ENCODE results near the gene ANKRD35. TPM values are rescaled to one million over a fixed set of nuclear protein-coding genes. Genes with fewer than 3 reads are reported as not detected.

The ANKRD35 gene
- total RNA-seq, 1 experiment from 2014 or later, result 0.34 TPM

DNA sequence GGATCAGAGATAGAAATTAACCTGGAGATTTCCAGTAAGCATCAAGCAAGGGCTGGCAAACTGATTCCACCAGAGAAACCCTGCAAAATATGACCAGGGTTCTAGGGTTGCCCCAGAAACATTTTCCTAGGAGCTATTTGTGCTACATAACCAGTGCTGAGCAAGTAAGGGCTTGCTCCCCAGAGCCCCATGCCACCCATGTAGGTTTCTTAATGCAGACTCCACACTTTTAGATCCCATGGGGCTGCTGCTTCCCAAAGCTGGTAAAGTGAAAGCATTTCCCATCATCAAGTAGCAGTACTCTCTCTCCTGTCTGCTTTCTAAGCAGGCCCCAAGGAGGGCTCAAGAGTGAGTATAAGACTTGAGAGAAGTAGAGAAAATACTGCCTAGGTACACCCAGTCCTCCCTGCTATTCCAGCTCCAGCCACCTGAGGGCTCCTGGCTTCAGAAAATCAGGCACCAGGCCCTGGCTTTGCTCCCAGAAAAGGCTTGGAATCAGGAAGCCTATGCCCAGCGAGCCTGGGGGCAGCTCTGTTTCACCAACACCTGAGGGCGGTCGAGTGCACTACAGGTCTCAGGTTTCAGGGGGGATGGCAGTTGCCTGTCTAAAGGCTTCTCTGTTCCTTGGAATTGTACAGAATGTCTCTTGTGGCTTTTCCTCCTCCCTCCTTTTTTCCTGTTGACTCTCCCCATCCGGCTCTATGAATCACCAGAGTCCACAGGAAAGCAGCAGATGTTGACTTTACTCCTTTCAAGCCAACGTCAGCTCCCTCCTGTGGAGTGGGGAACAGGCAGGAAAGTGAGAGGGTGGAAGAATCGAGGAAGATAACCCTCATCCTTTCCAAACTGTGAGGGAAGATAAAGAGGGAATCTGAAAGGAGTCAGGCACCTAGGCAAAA, 6.2 kb upstream of the ANKRD35 start:
- Mint-ChIP-seq H3K4me1 (ENCODE audit: low read depth, unreplicated experiment) (peaks cover 7% of the 10 kb centered on the region), H3K4me3 (ENCODE audit: unreplicated experiment) (peak overlapping the region; percentile 66), H3K9me3 (ENCODE audit: unreplicated experiment) (no peaks in the 10 kb centered on the region), H3K27ac (ENCODE audit: unreplicated experiment) (peak overlapping the region; percentile 84), H3K36me3 (ENCODE audit: insufficient read depth, unreplicated experiment) (no peaks in the 10 kb centered on the region), H3K27me3 (ENCODE audit: insufficient read depth, unreplicated experiment) (no peaks in the 10 kb centered on the region)
- H3K36me3 ChIP-seq (ENCODE audit: control insufficient read depth, insufficient read depth, low read length), result no peaks in the 10 kb centered on the region
- no peak overlapping the region for H3K4me3 ChIP-seq (ENCODE audit: low read depth, low read length)
- ChIA-PET POLR2A (interaction anchor here (0.5 to 1.1 kb wide), 8 partner anchors 32 to 161 kb away, joined by 3 to 12 read pairs (median 4); partner anchors contain the start of genes ANKRD34A, LIX1L, POLR3GL and RBM8A), CTCF (interaction anchor here (0.6 to 2.3 kb wide), 24 partner anchors 10 to 144 kb away, joined by 3 to 32 read pairs (median 4); partner anchors contain the start of genes ANKRD34A, ITGA10, LIX1L and NUDT17)
- intact Hi-C loops (cut with micrococcal nuclease; ENCODE audit: unreplicated experiment), result loop anchor here (1.0 to 5.0 kb wide), 8 partner anchors 12 to 145 kb away; partner anchors contain the start of genes ITGA10 and RBM8A
- H3K27me3 ChIP-seq (replicated peaks; ENCODE audit: control insufficient read depth, insufficient read depth, low read length), result no peaks in the 10 kb centered on the region
- H3K4me1 ChIP-seq, result peaks cover 8% of the 10 kb centered on the region
- DNase-seq, result peak; percentile 95 to 97
- H3K9me3 ChIP-seq, result no peaks in the 10 kb centered on the region
- TF ChIP-seq, protein P1, sequence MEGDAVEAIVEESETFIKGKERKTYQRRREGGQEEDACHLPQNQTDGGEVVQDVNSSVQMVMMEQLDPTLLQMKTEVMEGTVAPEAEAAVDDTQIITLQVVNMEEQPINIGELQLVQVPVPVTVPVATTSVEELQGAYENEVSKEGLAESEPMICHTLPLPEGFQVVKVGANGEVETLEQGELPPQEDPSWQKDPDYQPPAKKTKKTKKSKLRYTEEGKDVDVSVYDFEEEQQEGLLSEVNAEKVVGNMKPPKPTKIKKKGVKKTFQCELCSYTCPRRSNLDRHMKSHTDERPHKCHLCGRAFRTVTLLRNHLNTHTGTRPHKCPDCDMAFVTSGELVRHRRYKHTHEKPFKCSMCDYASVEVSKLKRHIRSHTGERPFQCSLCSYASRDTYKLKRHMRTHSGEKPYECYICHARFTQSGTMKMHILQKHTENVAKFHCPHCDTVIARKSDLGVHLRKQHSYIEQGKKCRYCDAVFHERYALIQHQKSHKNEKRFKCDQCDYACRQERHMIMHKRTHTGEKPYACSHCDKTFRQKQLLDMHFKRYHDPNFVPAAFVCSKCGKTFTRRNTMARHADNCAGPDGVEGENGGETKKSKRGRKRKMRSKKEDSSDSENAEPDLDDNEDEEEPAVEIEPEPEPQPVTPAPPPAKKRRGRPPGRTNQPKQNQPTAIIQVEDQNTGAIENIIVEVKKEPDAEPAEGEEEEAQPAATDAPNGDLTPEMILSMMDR (IDR thresholded peaks at IDR 0.05; ENCODE audit: insufficient read depth in 1 of 2, low read depth in 1 of 2, low read length in 1 of 2, severe bottlenecking in 1 of 2, unreplicated experiment in 1 of 2), result peak; percentile 91 to 95
- BruUV-seq (replicated peaks), result no TSS peak

DNA sequence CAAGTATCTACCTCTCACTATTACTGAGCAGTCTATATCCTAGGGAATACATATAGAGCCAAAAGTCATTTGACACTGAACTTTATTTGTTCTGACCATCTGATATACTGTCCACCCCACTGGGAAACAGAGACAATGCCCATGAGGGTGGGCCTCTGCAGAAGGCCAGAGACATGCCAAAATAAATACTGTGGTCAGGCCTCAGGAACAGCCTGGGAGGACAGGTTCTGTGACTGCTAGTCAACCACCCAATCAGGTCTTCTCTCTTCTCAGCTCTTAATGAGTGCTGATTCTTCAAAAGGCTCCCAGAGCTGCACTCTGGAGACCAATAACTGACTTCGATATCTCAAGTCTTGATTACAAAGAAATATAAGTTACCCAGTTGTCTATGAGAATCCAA, 5.5 kb upstream of the ANKRD35 start:
- intact Hi-C loops (cut with micrococcal nuclease; ENCODE audit: unreplicated experiment), result loop anchor here (5.0 kb wide), 2 partner anchors 36 to 146 kb away; partner anchors contain the start of gene RBM8A
- no peak for DNase-seq
- Histone ChIP-seq H3K27me3 (replicated peaks; ENCODE audit: control insufficient read depth, insufficient read depth, low read length) (no peaks in the 10 kb centered on the region), H3K4me3 (ENCODE audit: low read depth, low read length) (no peak overlapping the region), H3K9me3 (no peaks in the 10 kb centered on the region), H3K4me1 (peaks cover 8% of the 10 kb centered on the region), H3K36me3 (ENCODE audit: control insufficient read depth, insufficient read depth, low read length) (no peaks in the 10 kb centered on the region)
- Mint-ChIP-seq H3K36me3 (ENCODE audit: insufficient read depth, unreplicated experiment) (no peaks in the 10 kb centered on the region), H3K27me3 (ENCODE audit: insufficient read depth, unreplicated experiment) (no peaks in the 10 kb centered on the region), H3K27ac (ENCODE audit: unreplicated experiment) (no peak overlapping the region), H3K4me1 (ENCODE audit: low read depth, unreplicated experiment) (peaks cover 7% of the 10 kb centered on the region), H3K9me3 (ENCODE audit: unreplicated experiment) (no peaks in the 10 kb centered on the region), H3K4me3 (ENCODE audit: unreplicated experiment) (no peak overlapping the region)
- ChIA-PET POLR2A (interaction anchor here (0.7 to 1.1 kb wide), 4 partner anchors 31 to 67 kb away, joined by 3 to 5 read pairs (median 3); partner anchors contain the start of genes LIX1L and RBM8A), CTCF (interaction anchor here (0.6 to 2.3 kb wide), 14 partner anchors 18 to 145 kb away, joined by 3 to 32 read pairs (median 4); partner anchors contain the start of genes ANKRD34A, ITGA10, LIX1L and NUDT17)
- BruUV-seq (replicated peaks), result no TSS peak
- TF ChIP-seq, protein P1 (IDR thresholded peaks at IDR 0.05; ENCODE audit: insufficient read depth in 1 of 2, low read depth in 1 of 2, low read length in 1 of 2, severe bottlenecking in 1 of 2, unreplicated experiment in 1 of 2), result no peak

DNA sequence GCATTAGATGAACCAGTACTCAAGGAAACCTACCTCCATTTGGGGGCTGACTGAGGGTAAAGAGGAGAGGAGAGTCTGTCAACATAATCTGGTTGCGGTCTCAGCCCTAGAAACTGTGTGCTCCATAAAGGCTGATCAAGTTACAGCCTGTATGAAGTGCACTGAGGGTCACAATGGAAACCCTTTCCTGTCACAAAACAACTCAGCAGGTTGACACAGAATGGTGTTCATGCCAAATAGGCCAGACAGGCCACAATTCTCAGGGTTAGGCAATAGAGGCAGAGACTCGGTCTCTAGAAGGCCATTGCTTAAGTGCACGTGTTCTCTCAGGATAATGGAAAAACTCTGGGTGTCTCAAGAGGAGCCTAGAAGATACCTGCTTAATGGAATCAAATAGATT, 4.1 kb upstream of the ANKRD35 start:
- H3K9me3 ChIP-seq, result no peaks in the 10 kb centered on the region
- ChIA-PET CTCF (no interaction called here), POLR2A (no interaction called here)
- no peaks in the 10 kb centered on the region for H3K36me3 ChIP-seq (ENCODE audit: control insufficient read depth, insufficient read depth, low read length)
- no peak overlapping the region for H3K4me3 Mint-ChIP-seq (ENCODE audit: unreplicated experiment)
- intact Hi-C loops (cut with micrococcal nuclease; ENCODE audit: unreplicated experiment), result loop anchor here (5.0 kb wide), 2 partner anchors 38 to 148 kb away; partner anchors contain the start of gene RBM8A
- H3K27me3 ChIP-seq (replicated peaks; ENCODE audit: control insufficient read depth, insufficient read depth, low read length), result 0 out of 2 replicates have a peak, but pooled peaks cover 2% of the 10 kb centered on the region
- H3K4me1 ChIP-seq, result peaks cover 8% of the 10 kb centered on the region
- no peak for DNase-seq
- no peak overlapping the region for H3K27ac Mint-ChIP-seq (ENCODE audit: unreplicated experiment)
- no peaks in the 10 kb centered on the region for H3K36me3 Mint-ChIP-seq (ENCODE audit: insufficient read depth, unreplicated experiment)
- TF ChIP-seq, protein P1 (IDR thresholded peaks at IDR 0.05; ENCODE audit: insufficient read depth in 1 of 2, low read depth in 1 of 2, low read length in 1 of 2, severe bottlenecking in 1 of 2, unreplicated experiment in 1 of 2), result no peak
- BruUV-seq (replicated peaks), result no TSS peak
- H3K4me3 ChIP-seq (ENCODE audit: low read depth, low read length), result no peak overlapping the region
- no peaks in the 10 kb centered on the region for H3K9me3 Mint-ChIP-seq (ENCODE audit: unreplicated experiment)
- peaks cover 8% of the 10 kb centered on the region for H3K27me3 Mint-ChIP-seq (ENCODE audit: insufficient read depth, unreplicated experiment)
- H3K4me1 Mint-ChIP-seq (ENCODE audit: low read depth, unreplicated experiment), result peaks cover 16% of the 10 kb centered on the region

All from Caco-2 (cell line).